ENCODE measurements around the gene CAPN10.
A peak's percentile ranks its signal among the peaks of the same experiment; 100 is the strongest.
"Not testable (repeated sequence)": the region's sequence is repeated elsewhere in the genome, so short reads cannot be mapped to it uniquely, and the experiment has no call there.

Gene CAPN10, protein sequence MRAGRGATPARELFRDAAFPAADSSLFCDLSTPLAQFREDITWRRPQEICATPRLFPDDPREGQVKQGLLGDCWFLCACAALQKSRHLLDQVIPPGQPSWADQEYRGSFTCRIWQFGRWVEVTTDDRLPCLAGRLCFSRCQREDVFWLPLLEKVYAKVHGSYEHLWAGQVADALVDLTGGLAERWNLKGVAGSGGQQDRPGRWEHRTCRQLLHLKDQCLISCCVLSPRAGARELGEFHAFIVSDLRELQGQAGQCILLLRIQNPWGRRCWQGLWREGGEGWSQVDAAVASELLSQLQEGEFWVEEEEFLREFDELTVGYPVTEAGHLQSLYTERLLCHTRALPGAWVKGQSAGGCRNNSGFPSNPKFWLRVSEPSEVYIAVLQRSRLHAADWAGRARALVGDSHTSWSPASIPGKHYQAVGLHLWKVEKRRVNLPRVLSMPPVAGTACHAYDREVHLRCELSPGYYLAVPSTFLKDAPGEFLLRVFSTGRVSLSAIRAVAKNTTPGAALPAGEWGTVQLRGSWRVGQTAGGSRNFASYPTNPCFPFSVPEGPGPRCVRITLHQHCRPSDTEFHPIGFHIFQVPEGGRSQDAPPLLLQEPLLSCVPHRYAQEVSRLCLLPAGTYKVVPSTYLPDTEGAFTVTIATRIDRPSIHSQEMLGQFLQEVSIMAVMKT

GRCh38 chr2:240586198-240586918 lies at the start of gene CAPN10:
TSS of gene CAPN10 (plus strand) at chr2:240586734. CDS start at chr2:240586912, 178 bp downstream.
- peak; percentile 95 for DNase-seq (ENCODE audit: low read depth)

DNA sequence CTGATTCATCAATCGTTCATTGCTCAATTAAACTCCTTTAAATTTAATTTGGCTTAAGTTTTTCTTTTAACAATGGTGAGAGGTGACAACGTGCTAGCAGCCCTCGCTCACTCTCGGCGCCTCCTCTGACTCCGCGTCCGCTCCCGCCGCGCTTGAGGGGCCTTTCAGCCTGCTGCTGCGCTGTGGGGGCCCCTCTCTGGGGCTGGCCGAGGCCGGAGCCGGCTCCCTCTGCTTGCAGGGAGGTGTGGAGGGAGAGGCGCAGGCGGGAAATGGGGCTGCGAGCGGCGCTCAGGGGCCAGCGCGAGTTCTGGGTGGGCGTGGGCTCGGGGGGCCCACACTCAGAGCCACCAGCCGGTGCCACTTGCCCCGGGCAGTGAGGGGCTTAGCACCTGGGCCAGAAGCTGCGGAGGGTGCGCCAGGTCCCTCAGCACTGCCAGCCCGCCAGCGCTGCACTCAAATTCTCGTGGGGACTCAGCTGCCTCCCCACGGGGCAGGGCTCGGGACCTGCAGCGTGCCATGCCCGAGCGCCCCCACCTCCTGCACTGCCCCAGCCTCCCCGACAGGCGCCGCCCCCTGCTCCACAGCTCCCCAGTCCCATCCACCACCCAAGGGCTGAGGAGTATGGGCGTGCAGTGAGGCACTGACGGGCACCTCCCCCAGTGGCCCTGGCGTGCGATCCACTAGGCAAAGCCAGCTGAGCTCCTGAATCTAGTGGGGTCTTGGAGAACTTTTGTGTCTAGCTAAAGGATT lies 48.3 kb upstream of the CAPN10 start:
- no peak for DNase-seq (ENCODE audit: low read depth)

- DNase-seq (ENCODE audit: low read depth): not testable (repeated sequence)
Measured at GRCh38 chr2:240539101-240539500, 47.4 kb upstream of the CAPN10 start.

DNA sequence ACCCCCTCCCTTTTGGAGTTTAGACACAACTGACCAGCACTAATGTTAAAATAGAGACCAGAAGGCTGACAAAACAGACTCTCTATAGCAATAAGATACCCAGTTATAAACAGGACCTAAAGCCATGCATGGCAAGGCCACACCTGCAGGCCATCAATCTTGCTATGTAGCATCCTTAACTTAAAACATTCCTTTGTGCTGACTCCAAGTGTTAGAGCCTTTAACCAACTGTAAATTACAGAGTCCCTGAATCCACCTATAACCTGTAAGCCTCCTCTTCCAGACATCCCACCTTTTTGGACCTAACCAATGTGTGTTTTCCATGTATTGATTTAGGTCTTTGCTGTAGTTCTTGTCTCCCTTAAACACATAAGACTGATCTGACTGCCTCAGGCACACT lies 46.6 kb upstream of the CAPN10 start:
- no peak for DNase-seq (ENCODE audit: low read depth)

- DNase-seq (ENCODE audit: low read depth): no peak
Measured at GRCh38 chr2:240551288-240551687, 35.2 kb upstream of the CAPN10 start.

- DNase-seq (ENCODE audit: low read depth): no peak
Measured at GRCh38 chr2:240551811-240552210, 34.7 kb upstream of the CAPN10 start.

DNA sequence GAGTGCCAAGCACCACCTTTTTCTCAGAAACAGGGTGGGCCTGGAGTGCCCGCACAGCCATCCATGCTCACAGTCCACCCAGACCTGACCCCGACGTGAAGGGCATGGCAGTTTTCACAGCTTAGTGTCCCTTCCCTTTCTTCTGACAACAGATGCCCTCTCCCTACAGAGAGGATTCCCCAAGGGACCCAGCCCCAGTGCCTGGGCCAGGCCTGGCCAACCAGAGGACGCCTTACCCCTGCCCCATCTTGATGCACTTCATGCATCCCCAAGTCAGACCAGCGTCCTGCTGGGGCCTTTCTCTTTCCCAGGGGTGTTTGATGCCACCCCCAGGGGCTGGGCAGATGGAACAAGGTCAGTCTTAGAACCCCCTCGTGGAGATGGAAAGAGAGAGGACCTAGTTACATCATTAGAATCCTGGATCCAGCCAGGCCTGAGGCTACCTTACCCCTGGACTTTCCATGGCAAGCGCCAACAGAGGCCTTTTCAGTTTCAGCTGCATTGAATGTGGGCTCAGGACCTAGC lies 32.5 kb upstream of the CAPN10 start:
- DNase-seq (ENCODE audit: low read depth): no peak

- DNase-seq (ENCODE audit: low read depth): no peak
Measured at GRCh38 chr2:240554767-240555493, 31.6 kb upstream of the CAPN10 start.

DNA sequence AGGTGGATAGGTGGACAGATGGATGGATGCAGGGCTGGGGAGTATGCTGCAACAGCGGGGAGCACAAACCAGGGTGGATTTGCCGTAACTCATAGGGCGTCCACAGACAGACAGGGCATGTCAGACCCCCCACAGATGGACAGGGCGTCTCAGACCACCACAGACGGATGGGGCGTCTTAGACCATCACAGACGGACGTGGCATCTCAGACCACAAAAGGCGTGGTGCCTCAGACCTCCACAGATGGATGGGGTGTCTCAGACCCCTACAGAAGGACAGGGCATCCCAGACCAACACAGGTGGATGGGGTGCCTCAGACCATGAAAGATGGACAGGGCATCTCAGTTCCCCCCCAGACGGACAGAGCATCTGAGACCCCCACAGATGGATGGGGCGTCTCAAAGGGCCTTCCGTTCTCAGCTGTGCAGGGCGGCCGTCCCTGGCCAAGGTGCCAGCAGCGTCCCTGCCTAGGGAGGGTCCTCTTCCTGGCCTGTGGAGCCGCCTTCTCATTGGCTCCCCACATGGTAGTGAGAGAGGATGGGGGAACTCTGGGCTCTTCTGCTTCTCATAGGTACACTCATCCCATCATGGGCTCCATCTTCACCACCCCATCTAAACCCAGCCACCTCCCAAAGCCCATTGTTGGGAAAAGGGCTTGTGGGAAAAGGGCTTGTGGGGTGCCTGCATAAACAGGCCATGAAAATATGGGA lies 30.8 kb upstream of the CAPN10 start:
- no peak for DNase-seq (ENCODE audit: low read depth)

DNA sequence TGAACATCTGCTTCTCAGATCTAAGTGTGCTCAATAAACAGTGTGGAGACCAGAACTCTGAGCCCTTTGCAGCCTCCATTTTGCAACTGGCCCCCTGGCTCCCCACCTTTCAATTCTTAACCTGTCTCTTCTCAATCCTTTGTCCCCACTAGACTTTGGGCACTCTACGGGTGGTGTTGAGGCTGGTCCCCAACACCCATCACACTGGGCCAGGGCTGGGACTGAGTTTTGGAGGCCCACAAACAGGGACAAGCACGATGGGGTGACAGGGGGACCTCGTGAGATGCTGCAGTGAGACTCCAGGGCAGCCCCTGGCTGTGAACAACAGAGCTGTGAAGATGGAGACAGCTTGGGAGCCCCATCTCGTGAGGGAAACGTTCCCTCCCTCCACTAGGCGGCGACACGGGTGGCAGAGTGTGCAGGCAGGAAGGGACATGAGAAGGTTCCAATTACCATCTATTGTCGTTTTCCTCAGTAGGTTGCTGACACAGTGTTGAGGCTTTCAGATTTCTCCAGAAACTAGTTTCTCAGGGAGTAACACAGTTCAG lies 29.9 kb upstream of the CAPN10 start:
- DNase-seq (ENCODE audit: low read depth): peak; percentile 55

- DNase-seq (ENCODE audit: low read depth): no peak
Measured at GRCh38 chr2:240557101-240557751, 29.3 kb upstream of the CAPN10 start.

DNA sequence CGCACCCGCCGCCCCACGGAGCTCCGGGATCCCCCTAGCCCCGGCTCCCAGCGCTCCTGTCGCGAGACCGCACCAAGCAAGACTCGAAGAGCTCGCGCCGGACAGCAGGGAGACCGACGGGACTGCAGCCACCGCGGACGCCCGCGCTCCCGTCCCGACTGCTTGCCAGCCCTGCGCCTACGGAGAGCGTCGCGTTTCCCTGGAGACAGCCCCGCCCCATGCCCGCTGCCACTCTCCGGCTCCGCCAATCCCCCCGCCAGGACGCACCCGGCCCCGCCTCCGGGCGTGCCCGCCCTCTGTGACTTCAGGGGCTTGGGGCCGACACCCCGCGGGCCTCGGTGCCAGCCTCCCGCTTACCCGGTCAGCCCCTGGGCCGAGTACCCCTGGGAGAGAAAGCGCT lies 28.7 kb upstream of the CAPN10 start, which contains the start of gene ANKMY1:
Gene ANKMY1 (minus strand): TSS at position 181 of the 400 bp plus-strand sequence. CDS start 653 bp downstream, outside the sequence.
- DNase-seq (ENCODE audit: low read depth): peak; percentile 66

- DNase-seq (ENCODE audit: low read depth): no peak
Measured at GRCh38 chr2:240558236-240558761, 28.2 kb upstream of the CAPN10 start.

GRCh38 chr2:240559286-240559685 lies 27.2 kb upstream of the CAPN10 start:
- no peak for DNase-seq (ENCODE audit: low read depth)

DNA sequence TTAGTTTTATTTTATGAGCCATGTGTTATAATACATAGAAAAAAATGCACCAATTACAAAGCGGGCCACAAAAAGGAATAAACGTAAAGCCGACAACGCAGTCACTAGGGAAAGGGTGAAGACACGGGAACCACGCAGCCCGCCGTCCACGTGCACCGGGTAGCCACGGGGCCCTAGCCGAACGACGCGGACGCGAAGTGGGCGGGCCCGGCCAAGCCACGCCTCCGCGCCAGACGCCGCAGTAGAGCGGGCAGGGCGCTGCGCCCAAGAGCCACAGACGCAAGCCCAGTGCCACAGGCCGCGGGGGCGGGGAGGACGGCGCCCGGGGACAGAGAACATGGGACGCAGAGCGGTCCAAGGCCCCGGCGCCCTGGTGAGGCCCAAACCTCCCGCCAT lies 26.5 kb upstream of the CAPN10 start, which contains the start of gene DUSP28:
Gene DUSP28 (plus strand): TSS at position 274 of the 396 bp plus-strand sequence. CDS start 328 bp downstream, outside the sequence.
- DNase-seq (ENCODE audit: low read depth): peak; percentile 86

- DNase-seq (ENCODE audit: low read depth): peak; percentile 99
Measured at GRCh38 chr2:240560480-240561324, 25.8 kb upstream of the CAPN10 start.

DNA sequence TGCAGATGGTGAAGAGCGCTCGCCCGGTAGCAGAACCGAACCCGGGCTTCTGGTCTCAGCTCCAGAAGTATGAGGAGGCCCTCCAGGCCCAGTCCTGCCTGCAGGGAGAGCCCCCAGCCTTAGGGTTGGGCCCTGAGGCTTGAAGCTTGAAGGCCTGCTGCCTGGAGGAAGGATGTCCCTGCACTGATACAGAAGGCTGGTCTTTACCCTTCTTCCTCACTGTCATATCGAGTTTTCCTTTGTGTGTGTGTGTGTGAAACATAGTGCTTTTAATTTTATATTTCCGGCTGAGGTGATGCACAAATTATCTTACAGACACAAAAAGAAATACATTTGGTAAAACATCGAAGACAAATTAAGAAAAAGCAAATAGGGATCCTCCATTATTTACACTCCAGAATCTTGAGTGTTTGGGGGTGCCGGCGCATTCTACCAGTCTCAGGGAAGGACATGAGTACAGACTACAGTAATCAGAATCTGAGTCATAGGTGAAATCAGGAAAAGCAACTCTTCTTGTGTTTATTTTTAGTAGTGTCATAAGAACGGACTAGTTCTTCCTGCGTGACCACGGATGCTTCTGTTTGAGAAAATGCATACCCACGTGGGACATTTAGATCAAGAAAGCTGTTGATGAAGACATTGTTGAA lies 25.1 kb upstream of the CAPN10 start:
- no peak for DNase-seq (ENCODE audit: low read depth)

- not testable (repeated sequence) for DNase-seq (ENCODE audit: low read depth)
Measured at GRCh38 chr2:240563231-240563630, 23.3 kb upstream of the CAPN10 start.

Measured in stimulated activated CD8-positive, alpha-beta memory T cell treated with anti-CD3 and anti-CD28 coated beads, Interleukin-4, amount 100 ng/mL, for 24 hours (primary cell).